ENCODE data around the gene ASPA.

ASPA gene

DNA sequence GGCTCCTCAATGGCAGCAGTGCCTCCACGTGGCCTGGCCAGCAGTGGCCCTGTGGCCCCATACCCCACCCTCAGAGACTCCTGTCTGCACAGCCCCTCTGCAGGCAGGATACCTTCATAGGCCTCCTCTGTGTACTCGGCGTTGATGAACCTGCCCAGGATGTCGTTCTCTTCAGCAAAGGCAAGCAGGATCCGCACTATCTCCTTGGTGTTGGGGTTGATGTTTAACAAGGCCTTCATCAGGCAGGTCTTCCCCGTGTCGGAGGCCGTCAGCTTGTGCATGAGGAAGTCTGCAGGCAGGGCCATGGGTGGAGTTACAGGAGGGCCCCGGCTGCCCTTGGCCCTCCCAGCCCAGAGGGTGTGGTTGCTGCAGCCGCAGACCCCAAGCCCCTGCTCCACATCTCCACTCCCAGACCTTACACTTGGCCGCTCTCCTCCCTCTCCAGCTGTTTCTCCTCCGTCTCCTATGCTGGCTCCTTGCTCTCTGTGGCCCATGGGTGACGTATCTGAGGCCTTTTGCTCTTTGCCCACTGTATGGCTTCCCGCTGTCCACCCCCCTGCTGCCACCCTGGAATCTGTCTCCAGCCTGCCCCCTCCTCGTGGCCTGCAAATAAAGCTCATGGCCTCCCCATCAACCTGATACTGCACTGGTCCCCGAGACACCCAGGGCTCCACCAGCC lies 66.8 kb downstream of the ASPA start:
- no peak for DNase-seq
- TF ChIP-seq, protein P1, sequence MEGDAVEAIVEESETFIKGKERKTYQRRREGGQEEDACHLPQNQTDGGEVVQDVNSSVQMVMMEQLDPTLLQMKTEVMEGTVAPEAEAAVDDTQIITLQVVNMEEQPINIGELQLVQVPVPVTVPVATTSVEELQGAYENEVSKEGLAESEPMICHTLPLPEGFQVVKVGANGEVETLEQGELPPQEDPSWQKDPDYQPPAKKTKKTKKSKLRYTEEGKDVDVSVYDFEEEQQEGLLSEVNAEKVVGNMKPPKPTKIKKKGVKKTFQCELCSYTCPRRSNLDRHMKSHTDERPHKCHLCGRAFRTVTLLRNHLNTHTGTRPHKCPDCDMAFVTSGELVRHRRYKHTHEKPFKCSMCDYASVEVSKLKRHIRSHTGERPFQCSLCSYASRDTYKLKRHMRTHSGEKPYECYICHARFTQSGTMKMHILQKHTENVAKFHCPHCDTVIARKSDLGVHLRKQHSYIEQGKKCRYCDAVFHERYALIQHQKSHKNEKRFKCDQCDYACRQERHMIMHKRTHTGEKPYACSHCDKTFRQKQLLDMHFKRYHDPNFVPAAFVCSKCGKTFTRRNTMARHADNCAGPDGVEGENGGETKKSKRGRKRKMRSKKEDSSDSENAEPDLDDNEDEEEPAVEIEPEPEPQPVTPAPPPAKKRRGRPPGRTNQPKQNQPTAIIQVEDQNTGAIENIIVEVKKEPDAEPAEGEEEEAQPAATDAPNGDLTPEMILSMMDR (IDR thresholded peaks at IDR 0.05; ENCODE audit: low read depth, low read length) = no peak
- no peaks in the 10 kb centered on the region for H3K27me3 ChIP-seq (ENCODE audit: insufficient read depth, low read depth, severe bottlenecking)
- H3K9me3 ChIP-seq (ENCODE audit: severe bottlenecking) = no peaks in the 10 kb centered on the region
- no peak overlapping the region for H3K27ac ChIP-seq
- H3K36me3 ChIP-seq = no peaks in the 10 kb centered on the region
- H3K4me3 ChIP-seq (ENCODE audit: low read depth, low read length) = no peak overlapping the region

DNA sequence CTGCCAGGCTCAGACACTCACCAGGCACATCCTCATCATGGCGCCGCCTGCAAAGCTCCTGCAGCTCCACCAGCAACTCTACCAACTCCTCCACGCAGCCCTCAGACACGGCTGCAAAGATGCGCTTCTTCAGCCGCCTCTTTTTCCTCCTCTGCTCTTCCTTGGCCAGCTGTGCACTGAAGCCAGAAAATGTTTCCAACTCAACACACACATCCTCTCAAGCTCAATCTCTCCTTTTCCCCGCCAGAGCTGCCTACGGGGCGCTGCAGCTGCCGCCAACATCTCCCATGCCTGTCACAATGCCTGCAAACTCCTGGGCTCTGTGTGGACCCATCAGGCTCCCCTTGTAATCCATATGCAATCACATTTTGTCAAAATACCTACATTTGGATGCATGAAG lies 67.7 kb downstream of the ASPA start:
- no peaks in the 10 kb centered on the region for H3K9me3 ChIP-seq (ENCODE audit: severe bottlenecking)
- TF ChIP-seq, protein P1 (IDR thresholded peaks at IDR 0.05; ENCODE audit: low read depth, low read length) = no peak
- H3K27ac ChIP-seq = no peak overlapping the region
- H3K36me3 ChIP-seq = no peaks in the 10 kb centered on the region
- no peaks in the 10 kb centered on the region for H3K27me3 ChIP-seq (ENCODE audit: insufficient read depth, low read depth, severe bottlenecking)
- no peak for DNase-seq
- no peak overlapping the region for H3K4me3 ChIP-seq (ENCODE audit: low read depth, low read length)

DNA sequence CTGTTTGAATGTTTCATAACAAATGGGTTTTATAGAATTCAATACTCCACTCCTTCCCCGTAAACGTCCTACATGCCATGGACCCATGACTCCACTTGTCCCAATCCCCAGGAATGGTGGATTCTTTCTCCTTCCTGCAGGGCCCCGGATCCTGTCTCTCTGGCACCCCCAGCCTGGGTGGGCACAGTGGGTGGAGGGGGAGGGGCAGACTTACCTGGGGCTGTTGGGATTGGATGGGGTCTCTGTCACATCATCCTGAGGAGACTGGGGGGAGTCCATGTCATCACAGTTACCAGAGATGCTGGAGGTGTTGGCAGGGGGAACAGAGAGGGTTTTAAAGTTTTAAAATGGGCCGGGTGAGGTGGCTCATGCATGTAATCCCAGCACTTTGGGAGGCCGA lies 68.6 kb downstream of the ASPA start:
- TF ChIP-seq, protein P1 (IDR thresholded peaks at IDR 0.05; ENCODE audit: low read depth, low read length) = no peak
- no peak overlapping the region for H3K27ac ChIP-seq

DNA sequence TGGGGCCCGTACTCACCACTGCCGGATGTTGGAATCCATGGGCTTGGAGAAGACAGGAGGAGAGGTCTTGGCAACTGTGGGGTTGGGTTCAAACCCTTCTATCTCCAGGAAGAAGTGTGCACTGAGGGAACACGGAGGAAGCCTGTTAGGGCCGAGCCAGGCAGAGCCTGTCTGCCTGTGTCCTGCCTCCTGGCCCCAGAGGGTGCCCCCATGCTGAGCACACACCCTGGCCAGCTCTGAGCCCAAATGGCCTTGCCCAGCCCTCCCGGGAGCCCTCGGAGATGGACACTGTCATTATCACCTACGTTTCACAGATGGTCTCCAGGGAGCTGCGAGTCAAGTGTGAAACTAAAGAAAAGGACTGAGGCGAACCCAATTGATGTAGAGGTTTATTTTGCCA lies 69.4 kb downstream of the ASPA start:
- H3K4me3 ChIP-seq (ENCODE audit: low read depth, low read length) = no peak overlapping the region
- H3K36me3 ChIP-seq = no peaks in the 10 kb centered on the region
- H3K27ac ChIP-seq = no peak overlapping the region
- H3K9me3 ChIP-seq (ENCODE audit: severe bottlenecking) = no peaks in the 10 kb centered on the region
- TF ChIP-seq, protein P1 (IDR thresholded peaks at IDR 0.05; ENCODE audit: low read depth, low read length) = no peak
- no peaks in the 10 kb centered on the region for H3K27me3 ChIP-seq (ENCODE audit: insufficient read depth, low read depth, severe bottlenecking)
- DNase-seq = no peak

More for the DNA sequence above, 68.6 kb downstream of the ASPA start:
- Histone ChIP-seq H3K36me3 (no peaks in the 10 kb centered on the region), H3K27me3 (ENCODE audit: insufficient read depth, low read depth, severe bottlenecking) (no peaks in the 10 kb centered on the region), H3K9me3 (ENCODE audit: severe bottlenecking) (no peaks in the 10 kb centered on the region), H3K4me3 (ENCODE audit: low read depth, low read length) (no peak overlapping the region)
- no peak for DNase-seq

DNA sequence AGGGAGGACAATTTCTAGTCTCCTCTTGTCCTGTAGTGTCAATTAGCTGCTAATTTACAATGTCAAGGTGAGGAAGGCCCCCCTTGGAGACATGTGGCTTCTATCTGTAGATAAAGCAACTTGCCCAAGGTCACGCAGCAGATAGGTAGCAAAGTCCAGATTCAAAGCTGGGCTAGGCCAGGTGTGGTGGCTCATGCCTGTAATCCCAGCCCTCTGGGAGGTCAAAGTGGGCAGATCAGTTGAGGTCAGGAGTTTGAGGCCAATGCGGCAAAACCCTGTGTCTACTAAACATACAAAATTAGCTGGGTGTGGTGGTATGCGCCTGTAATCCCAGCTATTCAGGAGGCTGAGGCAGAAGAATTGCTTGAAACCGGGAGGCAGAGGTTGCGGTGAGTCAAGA lies 70.7 kb downstream of the ASPA start:
- TF ChIP-seq, protein P1 (IDR thresholded peaks at IDR 0.05; ENCODE audit: low read depth, low read length) = no peak
- H3K27ac ChIP-seq = no peak overlapping the region
- no peak overlapping the region for H3K4me3 ChIP-seq (ENCODE audit: low read depth, low read length)
- no peaks in the 10 kb centered on the region for H3K9me3 ChIP-seq (ENCODE audit: severe bottlenecking)
- no peaks in the 10 kb centered on the region for H3K27me3 ChIP-seq (ENCODE audit: insufficient read depth, low read depth, severe bottlenecking)
- no peaks in the 10 kb centered on the region for H3K36me3 ChIP-seq
- no peak for DNase-seq

DNA sequence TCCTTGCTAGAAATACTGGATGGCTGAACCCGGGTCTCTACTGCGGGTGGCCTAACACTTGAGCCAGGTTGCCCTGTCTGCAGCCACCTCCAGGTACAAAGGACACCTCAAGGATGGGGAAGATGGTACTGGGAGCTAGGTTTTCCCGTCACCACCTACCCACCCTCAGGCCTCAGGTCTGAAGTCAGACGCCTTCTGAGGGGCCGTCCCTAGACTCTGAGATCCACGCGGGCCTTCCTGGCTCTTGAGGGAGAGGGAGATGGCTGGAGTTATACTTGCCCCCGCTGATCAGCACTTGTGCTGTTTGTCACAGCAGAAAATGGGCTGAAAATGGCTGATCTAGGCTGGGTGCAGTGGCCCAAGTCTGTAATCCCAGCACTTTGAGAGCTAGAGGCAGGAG lies 71.2 kb downstream of the ASPA start:
- TF ChIP-seq, protein P1 (IDR thresholded peaks at IDR 0.05; ENCODE audit: low read depth, low read length) = no peak

More for the DNA sequence above, 71.2 kb downstream of the ASPA start:
- Histone ChIP-seq H3K9me3 (ENCODE audit: severe bottlenecking) (no peaks in the 10 kb centered on the region), H3K4me3 (ENCODE audit: low read depth, low read length) (no peak overlapping the region), H3K27ac (no peak overlapping the region), H3K36me3 (no peaks in the 10 kb centered on the region), H3K27me3 (ENCODE audit: insufficient read depth, low read depth, severe bottlenecking) (no peaks in the 10 kb centered on the region)
- DNase-seq = no peak

All from WERI-Rb-1 (cell line).